Measurements from ENCODE around the gene WRAP53.

DNA sequence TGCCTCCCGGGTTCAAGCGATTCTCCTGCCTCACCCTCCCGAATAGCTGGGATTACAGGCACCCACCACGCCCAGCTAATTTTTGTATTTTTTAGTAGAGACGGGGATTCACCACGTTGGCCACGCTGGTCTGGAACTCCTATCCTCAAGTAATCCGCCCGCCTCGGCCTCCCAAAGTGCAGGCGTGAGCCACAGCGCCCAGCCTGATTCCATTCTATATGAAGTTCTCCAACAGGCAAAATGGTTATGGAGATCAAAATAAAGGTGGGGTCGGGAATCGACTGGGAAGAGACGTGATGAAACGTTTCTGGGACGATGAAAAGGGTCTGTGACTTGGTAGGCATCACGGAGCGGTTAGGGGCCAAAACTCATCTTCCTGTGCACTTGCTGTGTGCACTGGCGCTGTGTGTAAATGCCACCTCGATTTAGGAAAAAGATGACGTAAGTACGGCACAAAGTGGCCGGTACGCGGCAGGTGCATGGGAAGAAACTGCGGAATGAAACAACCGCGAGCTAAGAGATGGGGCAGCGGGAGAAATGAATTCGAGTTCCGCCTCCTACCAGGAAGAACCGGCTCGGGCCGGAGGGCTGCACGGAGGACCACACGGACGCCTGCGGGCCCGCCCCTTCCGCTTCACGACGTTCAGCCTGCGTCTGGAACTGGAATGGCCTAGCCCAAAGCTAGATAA is 2.6 kb upstream of the WRAP53 start:
- no peak for TF ChIP-seq CTCF (IDR thresholded peaks at IDR 0.05; ENCODE audit: insufficient read depth, low read length, poor library complexity, severe bottlenecking)
- TF ChIP-seq EZH2phosphoT487 (conservative IDR thresholded peaks at IDR 0.05; ENCODE audit: low read length): no peak
